ENCODE results near the gene ARL4C.

DNA sequence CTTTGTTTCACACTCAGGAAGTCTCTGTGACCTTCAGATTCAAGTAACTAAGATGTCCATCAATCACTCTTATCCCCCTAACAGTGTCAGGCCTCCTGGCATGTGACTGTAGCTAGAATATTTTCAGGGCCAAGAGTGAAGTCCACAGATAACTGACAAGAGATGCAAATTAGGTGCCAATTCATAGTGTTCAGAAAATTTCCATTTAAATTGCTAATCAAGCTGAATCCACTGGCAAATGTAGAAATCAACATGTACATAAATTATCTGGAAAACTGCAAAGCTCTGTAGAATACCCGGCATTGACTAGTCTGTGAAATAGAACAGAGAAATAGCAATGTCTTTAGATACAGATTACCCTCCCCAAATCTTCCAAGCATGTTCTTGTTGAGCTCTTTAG is 38.6 kb upstream of the ARL4C start:
- TF ChIP-seq, protein P1, sequence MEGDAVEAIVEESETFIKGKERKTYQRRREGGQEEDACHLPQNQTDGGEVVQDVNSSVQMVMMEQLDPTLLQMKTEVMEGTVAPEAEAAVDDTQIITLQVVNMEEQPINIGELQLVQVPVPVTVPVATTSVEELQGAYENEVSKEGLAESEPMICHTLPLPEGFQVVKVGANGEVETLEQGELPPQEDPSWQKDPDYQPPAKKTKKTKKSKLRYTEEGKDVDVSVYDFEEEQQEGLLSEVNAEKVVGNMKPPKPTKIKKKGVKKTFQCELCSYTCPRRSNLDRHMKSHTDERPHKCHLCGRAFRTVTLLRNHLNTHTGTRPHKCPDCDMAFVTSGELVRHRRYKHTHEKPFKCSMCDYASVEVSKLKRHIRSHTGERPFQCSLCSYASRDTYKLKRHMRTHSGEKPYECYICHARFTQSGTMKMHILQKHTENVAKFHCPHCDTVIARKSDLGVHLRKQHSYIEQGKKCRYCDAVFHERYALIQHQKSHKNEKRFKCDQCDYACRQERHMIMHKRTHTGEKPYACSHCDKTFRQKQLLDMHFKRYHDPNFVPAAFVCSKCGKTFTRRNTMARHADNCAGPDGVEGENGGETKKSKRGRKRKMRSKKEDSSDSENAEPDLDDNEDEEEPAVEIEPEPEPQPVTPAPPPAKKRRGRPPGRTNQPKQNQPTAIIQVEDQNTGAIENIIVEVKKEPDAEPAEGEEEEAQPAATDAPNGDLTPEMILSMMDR (conservative IDR thresholded peaks at IDR 0.05 in 1 of 2, IDR thresholded peaks at IDR 0.05 in 1 of 2; ENCODE audit: extremely low read depth in 1 of 2, insufficient read depth in 1 of 2, low read depth in 1 of 2, low read length in 2 of 2): no peak
- TF ChIP-seq EZH2 (IDR thresholded peaks at IDR 0.05; ENCODE audit: borderline replicate concordance, low read length): no peak

All from mammary epithelial cell (primary cell).